SK-N-SH treated with all-trans-retinoic acid at 6 μM for 48 hours (cell line): ENCODE results near the gene SAPCD2.

Experiments
- ATAC-seq: fragments of 200-7000 bp; cut with Tn5 transposase; 3 replicates; pipeline ENCODE4 v1.9.1; 2020; ENCODE audit warnings: mild to moderate bottlenecking, moderate library complexity
- ARNTL ChIP-seq: fragments of 450-650 bp; formaldehyde crosslinking; IDR thresholded peaks from 2 replicates; pipeline ENCODE4 v1.5.0; 2020; ENCODE audit warnings: low read depth, mild to moderate bottlenecking, moderate library complexity, borderline replicate concordance
- BACH2 ChIP-seq: fragments of 250-450 bp; sonication (Bioruptor Pico); IDR thresholded peaks from 2 replicates; pipeline ENCODE4 v1.9.0; 2021; ENCODE audit warnings: mild to moderate bottlenecking, borderline replicate concordance
- CSDC2 ChIP-seq: fragments of 250-450 bp; sonication (Bioruptor Pico); IDR thresholded peaks from 2 replicates; pipeline ENCODE4 v1.5.0; 2020; ENCODE audit warnings: mild to moderate bottlenecking, moderate library complexity
- ESRRG ChIP-seq: fragments of 250-450 bp; sonication (Bioruptor Pico); IDR thresholded peaks from 2 replicates; pipeline ENCODE4 v1.6.1; 2021; ENCODE audit warnings: mild to moderate bottlenecking
- GLIS3 ChIP-seq: fragments of 250-450 bp; sonication (Bioruptor Pico); IDR thresholded peaks from 2 replicates; pipeline ENCODE4 v1.5.0; 2020; ENCODE audit warnings: mild to moderate bottlenecking, moderate library complexity
- ISL1 ChIP-seq: fragments of 250-450 bp; sonication (Bioruptor Pico); IDR thresholded peaks from 2 replicates; pipeline ENCODE4 v2.1.2; 2022; ENCODE audit warnings: mild to moderate bottlenecking, moderate library complexity
- OSR1 ChIP-seq: fragments of 250-450 bp; sonication (Bioruptor Pico); IDR thresholded peaks from 2 replicates; pipeline ENCODE4 v1.8.0; 2022; ENCODE audit warnings: moderate library complexity, mild to moderate bottlenecking, inconsistent platforms
- PPARA ChIP-seq: fragments of 250-450 bp; sonication (Bioruptor Pico); IDR thresholded peaks from 2 replicates; pipeline ENCODE4 v1.5.0; 2020; ENCODE audit warnings: mild to moderate bottlenecking, borderline replicate concordance
- RARB ChIP-seq: fragments of 250-450 bp; sonication (Bioruptor Pico); IDR thresholded peaks from 2 replicates; pipeline ENCODE4 v1.8.0; 2021; ENCODE audit warnings: mild to moderate bottlenecking, moderate library complexity
- SNAI2 ChIP-seq: fragments of 250-450 bp; sonication (Bioruptor Pico); IDR thresholded peaks from 2 replicates; pipeline ENCODE4 v1.5.0; 2020; ENCODE audit warnings: mild to moderate bottlenecking, moderate library complexity
- TCF4 ChIP-seq: fragments of 250-450 bp; sonication (Bioruptor Pico); IDR thresholded peaks from 2 replicates; pipeline ENCODE4 v1.8.0; 2021; ENCODE audit warnings: mild to moderate bottlenecking, moderate library complexity, borderline replicate concordance
- TOX ChIP-seq: fragments of 250-450 bp; sonication (Bioruptor Pico); IDR thresholded peaks from 2 replicates; pipeline ENCODE4 v1.8.0; 2021; ENCODE audit warnings: mild to moderate bottlenecking, moderate library complexity, borderline replicate concordance
- ZFP3 ChIP-seq: fragments of 250-450 bp; sonication (Bioruptor Pico); IDR thresholded peaks from 2 replicates; pipeline ENCODE4 v1.5.0; 2020; ENCODE audit warnings: mild to moderate bottlenecking, moderate library complexity
- ZFP30 ChIP-seq: fragments of 450-650 bp; formaldehyde crosslinking; IDR thresholded peaks from 2 replicates; pipeline ENCODE4 v1.5.0; 2022; ENCODE audit warnings: mild to moderate bottlenecking, moderate library complexity
- ZNF565 ChIP-seq: fragments of 450-650 bp; formaldehyde crosslinking; conservative IDR thresholded peaks from 2 replicates; pipeline ENCODE4 v1.5.0; 2020; ENCODE audit warnings: low read depth, mild to moderate bottlenecking, moderate library complexity
- ZNF70 ChIP-seq: fragments of 450-650 bp; formaldehyde crosslinking; IDR thresholded peaks from 2 replicates; pipeline ENCODE4 v1.5.0; 2020; ENCODE audit warnings: mild to moderate bottlenecking, moderate library complexity
- TF ChIP-seq, protein P1 (sequence below): fragments of 250-450 bp; sonication (Bioruptor Pico); IDR thresholded peaks from 2 replicates; pipeline ENCODE4 v1.5.1; 2021; ENCODE audit warnings: mild to moderate bottlenecking, moderate library complexity
- TF ChIP-seq, protein P2 (sequence below): fragments of 250-450 bp; sonication (Bioruptor Pico); IDR thresholded peaks from 2 replicates; pipeline ENCODE4 v1.8.0; 2021; ENCODE audit warnings: low read depth, mild to moderate bottlenecking, moderate library complexity, borderline replicate concordance
- TF ChIP-seq, protein P3 (sequence below): fragments of 250-450 bp; sonication (Bioruptor Pico); IDR thresholded peaks from 2 replicates; pipeline ENCODE4 v1.8.0; 2020; ENCODE audit warnings: mild to moderate bottlenecking, moderate library complexity, borderline replicate concordance
- TF ChIP-seq, protein P4 (sequence below): fragments of 250-450 bp; sonication (Bioruptor Pico); IDR thresholded peaks from 2 replicates; pipeline ENCODE4 v1.5.1; 2020; ENCODE audit warnings: low read depth, mild to moderate bottlenecking, moderate library complexity

SAPCD2 gene

DNA sequence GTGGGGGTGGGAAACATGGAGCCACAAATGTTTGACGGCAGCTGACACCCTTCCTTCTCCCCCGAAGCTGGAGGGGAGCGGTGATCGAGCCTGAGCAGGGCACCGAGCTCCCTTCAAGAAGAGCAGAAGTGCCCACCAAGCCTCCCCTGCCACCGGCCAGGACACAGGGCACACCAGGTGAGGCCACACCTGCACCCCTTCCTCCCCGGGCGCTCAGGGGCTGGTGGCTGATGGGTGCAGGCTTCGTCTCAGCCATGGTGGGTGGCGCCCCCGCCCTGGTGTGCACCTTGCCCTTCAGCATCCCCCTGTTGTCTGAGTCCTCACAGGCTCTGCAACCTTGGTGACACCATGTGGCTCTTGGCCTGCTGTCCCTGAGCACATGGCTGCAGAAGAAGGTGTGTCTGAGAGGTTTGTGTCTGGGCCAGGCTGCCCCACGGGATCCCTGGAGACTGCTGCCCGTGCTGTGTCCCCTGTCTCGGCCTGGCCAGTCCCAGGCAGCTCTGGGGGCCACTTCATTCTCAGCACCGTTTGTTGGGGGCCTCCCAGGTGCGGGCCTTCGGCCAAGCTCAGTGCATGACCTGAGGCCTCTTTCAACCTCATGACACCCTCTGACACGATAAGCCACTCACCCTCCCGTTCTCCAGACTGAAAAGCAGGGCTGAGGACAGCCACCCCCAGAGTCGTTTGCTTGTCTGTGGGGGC is 27.6 kb upstream of the SAPCD2 start (continued):
- TF ChIP-seq, protein P1, sequence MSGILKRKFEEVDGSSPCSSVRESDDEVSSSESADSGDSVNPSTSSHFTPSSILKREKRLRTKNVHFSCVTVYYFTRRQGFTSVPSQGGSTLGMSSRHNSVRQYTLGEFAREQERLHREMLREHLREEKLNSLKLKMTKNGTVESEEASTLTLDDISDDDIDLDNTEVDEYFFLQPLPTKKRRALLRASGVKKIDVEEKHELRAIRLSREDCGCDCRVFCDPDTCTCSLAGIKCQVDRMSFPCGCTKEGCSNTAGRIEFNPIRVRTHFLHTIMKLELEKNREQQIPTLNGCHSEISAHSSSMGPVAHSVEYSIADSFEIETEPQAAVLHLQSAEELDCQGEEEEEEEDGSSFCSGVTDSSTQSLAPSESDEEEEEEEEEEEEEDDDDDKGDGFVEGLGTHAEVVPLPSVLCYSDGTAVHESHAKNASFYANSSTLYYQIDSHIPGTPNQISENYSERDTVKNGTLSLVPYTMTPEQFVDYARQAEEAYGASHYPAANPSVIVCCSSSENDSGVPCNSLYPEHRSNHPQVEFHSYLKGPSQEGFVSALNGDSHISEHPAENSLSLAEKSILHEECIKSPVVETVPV (CRISPR knock-in tag) = no peak
- TF ChIP-seq RARB (CRISPR knock-in tag) = no peak
- no peak for TF ChIP-seq ZNF70
- no peak for TF ChIP-seq PPARA
- no peak for TF ChIP-seq OSR1
- TF ChIP-seq TCF4 (CRISPR knock-in tag) = no peak
- TF ChIP-seq CSDC2 = no peak
- no peak for TF ChIP-seq GLIS3

DNA sequence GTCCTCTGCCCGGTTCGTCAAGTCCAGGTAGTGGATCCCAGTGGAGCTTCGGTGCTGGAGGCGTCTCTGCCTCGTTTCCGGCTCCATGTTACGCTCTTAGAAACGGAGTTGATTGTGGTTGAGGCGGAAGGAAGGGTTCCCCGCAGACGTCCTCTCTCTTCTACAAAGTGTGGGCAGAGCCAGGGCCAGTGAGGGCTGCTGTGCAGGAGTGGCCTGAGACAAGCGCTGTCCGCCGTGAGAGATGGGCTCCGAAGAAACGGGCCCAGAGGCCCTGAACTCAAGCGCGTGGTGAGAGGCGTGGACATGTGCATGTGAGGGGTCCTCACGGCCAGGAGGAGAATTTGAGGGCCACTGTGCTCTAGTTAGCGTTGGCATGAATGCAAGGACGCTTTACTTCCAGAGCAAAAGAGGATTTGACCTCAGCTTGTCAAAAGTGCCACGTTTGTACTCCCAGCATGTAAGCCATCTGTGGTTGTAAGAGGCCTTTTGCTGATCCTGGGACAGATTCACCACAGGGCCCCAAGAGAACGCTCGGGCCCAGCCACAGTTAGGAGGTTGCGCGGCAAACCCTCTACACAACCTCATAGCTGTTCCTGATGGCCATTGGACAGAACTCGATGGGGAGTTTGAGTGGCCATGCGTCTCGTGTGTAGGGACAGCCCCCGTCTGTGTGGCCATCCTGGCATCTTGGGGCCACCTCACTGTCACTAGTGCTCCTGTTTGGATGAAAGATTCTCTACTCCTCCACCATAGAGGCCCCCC is 26.6 kb upstream of the SAPCD2 start:
- no peak for ATAC-seq
- TF ChIP-seq ZNF565 (CRISPR knock-in tag) = no peak
- TF ChIP-seq, protein P2, sequence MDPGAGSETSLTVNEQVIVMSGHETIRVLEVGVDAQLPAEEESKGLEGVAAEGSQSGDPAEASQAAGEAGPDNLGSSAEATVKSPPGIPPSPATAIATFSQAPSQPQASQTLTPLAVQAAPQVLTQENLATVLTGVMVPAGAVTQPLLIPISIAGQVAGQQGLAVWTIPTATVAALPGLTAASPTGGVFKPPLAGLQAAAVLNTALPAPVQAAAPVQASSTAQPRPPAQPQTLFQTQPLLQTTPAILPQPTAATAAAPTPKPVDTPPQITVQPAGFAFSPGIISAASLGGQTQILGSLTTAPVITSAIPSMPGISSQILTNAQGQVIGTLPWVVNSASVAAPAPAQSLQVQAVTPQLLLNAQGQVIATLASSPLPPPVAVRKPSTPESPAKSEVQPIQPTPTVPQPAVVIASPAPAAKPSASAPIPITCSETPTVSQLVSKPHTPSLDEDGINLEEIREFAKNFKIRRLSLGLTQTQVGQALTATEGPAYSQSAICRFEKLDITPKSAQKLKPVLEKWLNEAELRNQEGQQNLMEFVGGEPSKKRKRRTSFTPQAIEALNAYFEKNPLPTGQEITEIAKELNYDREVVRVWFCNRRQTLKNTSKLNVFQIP (CRISPR knock-in tag) = no peak
- no peak for TF ChIP-seq ZFP3 (CRISPR knock-in tag)
- no peak for TF ChIP-seq GLIS3
- no peak for TF ChIP-seq ISL1 (CRISPR knock-in tag)
- TF ChIP-seq, protein P1 (CRISPR knock-in tag) = no peak
- no peak for TF ChIP-seq ESRRG (CRISPR knock-in tag)
- no peak for TF ChIP-seq BACH2
- TF ChIP-seq, protein P3, sequence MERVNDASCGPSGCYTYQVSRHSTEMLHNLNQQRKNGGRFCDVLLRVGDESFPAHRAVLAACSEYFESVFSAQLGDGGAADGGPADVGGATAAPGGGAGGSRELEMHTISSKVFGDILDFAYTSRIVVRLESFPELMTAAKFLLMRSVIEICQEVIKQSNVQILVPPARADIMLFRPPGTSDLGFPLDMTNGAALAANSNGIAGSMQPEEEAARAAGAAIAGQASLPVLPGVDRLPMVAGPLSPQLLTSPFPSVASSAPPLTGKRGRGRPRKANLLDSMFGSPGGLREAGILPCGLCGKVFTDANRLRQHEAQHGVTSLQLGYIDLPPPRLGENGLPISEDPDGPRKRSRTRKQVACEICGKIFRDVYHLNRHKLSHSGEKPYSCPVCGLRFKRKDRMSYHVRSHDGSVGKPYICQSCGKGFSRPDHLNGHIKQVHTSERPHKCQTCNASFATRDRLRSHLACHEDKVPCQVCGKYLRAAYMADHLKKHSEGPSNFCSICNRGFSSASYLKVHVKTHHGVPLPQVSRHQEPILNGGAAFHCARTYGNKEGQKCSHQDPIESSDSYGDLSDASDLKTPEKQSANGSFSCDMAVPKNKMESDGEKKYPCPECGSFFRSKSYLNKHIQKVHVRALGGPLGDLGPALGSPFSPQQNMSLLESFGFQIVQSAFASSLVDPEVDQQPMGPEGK = no peak
- TF ChIP-seq TOX = no peak
- TF ChIP-seq SNAI2 = no peak
- no peak for TF ChIP-seq CSDC2
- TF ChIP-seq ZFP30 (CRISPR knock-in tag) = no peak

DNA sequence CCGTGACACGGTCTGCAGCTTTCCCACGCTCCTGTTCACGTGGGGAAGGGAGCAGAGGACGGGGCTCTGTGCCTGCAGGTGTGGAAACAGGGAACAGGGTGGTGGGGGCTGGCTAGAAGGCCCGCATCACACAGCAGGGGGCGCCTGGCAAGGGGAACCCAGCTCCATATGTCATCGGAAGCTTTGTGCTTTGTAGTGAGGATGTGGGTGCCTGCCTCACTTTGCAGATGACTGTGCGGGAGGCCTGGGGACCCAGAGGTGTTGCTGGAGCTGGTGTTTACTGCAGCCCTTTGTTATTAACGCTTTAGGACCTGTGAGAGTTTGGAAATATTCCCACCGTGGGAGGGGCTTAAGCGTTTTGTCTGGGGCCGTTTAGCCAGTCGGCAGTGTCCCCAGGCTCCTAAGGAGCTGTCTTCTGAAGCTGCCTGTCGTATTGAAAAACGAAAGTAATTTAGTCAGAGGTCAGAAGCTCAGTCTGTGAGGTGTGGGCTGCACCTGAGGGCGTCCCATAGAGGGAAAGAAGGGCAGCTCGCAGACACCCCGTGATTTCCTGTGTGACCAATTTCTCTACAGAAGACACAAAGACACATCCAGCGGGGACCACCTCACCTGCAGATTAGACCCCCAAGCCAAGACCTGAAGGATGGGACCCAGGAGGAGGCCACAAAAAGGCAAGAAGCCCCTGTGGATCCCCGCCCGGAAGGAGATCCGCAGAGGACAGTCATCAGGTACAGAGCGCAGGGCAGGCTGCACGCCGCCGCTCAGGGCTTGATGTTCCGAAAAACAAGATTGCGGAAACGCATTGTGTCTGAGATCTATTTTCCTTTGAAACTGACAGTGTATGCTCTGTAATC is 25.5 kb upstream of the SAPCD2 start:
- peak; percentile 32; the same call in 1 of the 3 replicates for ATAC-seq
- no peak for TF ChIP-seq TOX
- TF ChIP-seq, protein P4, sequence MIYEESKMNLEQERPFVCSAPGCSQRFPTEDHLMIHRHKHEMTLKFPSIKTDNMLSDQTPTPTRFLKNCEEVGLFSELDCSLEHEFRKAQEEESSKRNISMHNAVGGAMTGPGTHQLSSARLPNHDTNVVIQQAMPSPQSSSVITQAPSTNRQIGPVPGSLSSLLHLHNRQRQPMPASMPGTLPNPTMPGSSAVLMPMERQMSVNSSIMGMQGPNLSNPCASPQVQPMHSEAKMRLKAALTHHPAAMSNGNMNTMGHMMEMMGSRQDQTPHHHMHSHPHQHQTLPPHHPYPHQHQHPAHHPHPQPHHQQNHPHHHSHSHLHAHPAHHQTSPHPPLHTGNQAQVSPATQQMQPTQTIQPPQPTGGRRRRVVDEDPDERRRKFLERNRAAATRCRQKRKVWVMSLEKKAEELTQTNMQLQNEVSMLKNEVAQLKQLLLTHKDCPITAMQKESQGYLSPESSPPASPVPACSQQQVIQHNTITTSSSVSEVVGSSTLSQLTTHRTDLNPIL (CRISPR knock-in tag) = no peak
- no peak for TF ChIP-seq CSDC2
- TF ChIP-seq, protein P2 (CRISPR knock-in tag) = no peak
- TF ChIP-seq, protein P1 (CRISPR knock-in tag) = no peak
- no peak for TF ChIP-seq TCF4 (CRISPR knock-in tag)
- TF ChIP-seq ESRRG (CRISPR knock-in tag) = no peak
- TF ChIP-seq GLIS3 = no peak
- no peak for TF ChIP-seq PPARA
- no peak for TF ChIP-seq ARNTL (CRISPR knock-in tag)
